AG09319 (cell line): ENCODE results near the gene PEAR1.

ENCODE experiments used
- DNase-seq: peaks from one replicate; pipeline ENCODE4 v3.0.0-alpha.2; 2010; ENCODE audit warnings: low read depth; ENCODE audit errors: extremely low read depth
- TF ChIP-seq, protein P1 (sequence below): IDR thresholded peaks from 2 replicates; pipeline ENCODE4 v1.5.1; 2011; ENCODE audit warnings: low read depth, mild to moderate bottlenecking, inconsistent platforms, low read length, moderate library complexity

Gene PEAR1, protein sequence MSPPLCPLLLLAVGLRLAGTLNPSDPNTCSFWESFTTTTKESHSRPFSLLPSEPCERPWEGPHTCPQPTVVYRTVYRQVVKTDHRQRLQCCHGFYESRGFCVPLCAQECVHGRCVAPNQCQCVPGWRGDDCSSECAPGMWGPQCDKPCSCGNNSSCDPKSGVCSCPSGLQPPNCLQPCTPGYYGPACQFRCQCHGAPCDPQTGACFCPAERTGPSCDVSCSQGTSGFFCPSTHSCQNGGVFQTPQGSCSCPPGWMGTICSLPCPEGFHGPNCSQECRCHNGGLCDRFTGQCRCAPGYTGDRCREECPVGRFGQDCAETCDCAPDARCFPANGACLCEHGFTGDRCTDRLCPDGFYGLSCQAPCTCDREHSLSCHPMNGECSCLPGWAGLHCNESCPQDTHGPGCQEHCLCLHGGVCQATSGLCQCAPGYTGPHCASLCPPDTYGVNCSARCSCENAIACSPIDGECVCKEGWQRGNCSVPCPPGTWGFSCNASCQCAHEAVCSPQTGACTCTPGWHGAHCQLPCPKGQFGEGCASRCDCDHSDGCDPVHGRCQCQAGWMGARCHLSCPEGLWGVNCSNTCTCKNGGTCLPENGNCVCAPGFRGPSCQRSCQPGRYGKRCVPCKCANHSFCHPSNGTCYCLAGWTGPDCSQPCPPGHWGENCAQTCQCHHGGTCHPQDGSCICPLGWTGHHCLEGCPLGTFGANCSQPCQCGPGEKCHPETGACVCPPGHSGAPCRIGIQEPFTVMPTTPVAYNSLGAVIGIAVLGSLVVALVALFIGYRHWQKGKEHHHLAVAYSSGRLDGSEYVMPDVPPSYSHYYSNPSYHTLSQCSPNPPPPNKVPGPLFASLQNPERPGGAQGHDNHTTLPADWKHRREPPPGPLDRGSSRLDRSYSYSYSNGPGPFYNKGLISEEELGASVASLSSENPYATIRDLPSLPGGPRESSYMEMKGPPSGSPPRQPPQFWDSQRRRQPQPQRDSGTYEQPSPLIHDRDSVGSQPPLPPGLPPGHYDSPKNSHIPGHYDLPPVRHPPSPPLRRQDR

DNA sequence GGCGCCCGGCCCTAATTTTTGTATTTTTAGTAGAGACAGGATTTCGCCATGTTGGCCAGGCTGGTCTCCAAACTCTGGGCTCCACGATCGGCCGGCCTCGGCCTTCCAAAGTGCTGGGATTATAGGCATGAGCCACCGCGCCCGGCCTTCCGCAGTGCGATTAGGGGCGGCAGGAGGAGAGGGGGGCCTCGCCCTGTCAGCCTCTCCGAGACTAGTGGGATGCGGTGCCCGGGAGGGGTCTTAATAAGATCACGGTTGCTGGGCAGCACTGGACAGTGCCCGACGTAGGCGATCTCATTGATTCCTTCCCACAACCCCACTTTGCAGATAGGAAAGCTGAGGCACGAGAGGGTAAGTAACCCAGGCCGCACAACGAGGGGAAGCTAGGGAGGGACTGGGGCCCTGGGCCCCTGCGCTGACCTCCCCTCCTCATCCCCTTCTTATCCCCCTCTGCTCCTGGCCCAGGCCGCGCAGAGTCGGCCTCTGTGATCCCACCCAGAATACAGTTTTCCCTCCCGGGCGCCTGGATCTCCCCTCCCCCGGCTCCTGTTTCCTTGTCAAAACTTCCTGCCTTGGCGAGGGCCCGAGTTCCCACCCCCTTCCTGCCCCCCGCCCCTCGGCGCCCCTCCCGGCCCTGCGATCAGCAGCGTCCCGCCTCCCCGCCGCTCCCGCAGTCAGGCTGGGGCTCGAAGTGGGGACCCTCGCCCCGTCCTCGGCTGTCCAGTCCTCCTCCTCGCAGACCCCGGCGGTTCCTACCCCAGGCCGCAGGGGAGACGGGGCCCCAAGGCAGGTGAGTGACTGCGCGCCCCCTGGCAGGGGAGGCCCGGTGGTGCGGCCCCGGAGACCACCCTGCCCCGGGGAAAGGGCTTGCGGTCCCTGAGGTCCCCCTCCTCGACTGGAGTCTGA is at the start of gene PEAR1:
TSS of gene PEAR1 (plus strand) at position 671 of the 906 bp plus-strand sequence. CDS start 10,209 bp downstream, outside the sequence.
- TF ChIP-seq, protein P1, sequence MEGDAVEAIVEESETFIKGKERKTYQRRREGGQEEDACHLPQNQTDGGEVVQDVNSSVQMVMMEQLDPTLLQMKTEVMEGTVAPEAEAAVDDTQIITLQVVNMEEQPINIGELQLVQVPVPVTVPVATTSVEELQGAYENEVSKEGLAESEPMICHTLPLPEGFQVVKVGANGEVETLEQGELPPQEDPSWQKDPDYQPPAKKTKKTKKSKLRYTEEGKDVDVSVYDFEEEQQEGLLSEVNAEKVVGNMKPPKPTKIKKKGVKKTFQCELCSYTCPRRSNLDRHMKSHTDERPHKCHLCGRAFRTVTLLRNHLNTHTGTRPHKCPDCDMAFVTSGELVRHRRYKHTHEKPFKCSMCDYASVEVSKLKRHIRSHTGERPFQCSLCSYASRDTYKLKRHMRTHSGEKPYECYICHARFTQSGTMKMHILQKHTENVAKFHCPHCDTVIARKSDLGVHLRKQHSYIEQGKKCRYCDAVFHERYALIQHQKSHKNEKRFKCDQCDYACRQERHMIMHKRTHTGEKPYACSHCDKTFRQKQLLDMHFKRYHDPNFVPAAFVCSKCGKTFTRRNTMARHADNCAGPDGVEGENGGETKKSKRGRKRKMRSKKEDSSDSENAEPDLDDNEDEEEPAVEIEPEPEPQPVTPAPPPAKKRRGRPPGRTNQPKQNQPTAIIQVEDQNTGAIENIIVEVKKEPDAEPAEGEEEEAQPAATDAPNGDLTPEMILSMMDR: no peak
- DNase-seq: no peak

DNA sequence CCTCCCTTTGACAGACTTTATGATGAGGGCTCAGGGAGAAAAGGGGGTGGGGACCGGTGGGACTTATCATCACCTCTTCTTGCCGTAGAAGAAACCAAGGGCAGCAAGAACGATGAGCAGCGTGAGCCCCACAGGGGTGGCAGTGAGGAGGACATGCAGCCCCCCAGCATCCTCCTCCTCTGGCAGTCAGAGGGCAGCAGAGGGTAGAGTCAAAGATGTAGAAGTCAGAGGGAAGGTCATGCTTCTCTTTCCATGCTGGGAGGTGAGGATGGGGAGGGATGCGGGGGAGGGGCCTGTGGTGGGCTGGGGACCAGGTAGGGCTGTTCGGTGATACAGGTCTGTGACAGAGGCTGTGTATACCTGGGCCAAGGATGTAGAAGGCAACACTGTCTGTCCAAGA is 49.4 kb upstream of the PEAR1 start:
- DNase-seq: no peak
- TF ChIP-seq, protein P1: no peak

DNA sequence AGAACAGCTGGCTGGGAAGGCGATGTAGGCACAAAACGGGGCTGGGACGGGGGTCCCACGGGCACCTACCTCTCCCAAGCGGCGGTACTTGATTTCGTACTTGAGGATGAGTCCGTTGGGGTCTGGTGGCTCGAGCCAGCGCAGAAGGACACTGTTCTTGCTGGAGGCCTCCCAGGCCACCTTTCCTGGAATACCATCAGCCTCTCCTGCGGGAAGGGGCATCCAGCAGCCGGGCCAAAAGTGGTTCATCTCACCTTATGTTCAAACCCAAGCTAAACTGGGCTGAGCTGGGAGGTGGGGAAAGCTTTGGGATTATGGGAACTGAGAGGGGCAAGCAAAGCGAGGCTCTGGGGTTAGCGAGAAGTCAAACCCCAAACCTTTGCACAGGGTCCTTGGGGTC is 48.9 kb upstream of the PEAR1 start:
- TF ChIP-seq, protein P1: no peak

DNA sequence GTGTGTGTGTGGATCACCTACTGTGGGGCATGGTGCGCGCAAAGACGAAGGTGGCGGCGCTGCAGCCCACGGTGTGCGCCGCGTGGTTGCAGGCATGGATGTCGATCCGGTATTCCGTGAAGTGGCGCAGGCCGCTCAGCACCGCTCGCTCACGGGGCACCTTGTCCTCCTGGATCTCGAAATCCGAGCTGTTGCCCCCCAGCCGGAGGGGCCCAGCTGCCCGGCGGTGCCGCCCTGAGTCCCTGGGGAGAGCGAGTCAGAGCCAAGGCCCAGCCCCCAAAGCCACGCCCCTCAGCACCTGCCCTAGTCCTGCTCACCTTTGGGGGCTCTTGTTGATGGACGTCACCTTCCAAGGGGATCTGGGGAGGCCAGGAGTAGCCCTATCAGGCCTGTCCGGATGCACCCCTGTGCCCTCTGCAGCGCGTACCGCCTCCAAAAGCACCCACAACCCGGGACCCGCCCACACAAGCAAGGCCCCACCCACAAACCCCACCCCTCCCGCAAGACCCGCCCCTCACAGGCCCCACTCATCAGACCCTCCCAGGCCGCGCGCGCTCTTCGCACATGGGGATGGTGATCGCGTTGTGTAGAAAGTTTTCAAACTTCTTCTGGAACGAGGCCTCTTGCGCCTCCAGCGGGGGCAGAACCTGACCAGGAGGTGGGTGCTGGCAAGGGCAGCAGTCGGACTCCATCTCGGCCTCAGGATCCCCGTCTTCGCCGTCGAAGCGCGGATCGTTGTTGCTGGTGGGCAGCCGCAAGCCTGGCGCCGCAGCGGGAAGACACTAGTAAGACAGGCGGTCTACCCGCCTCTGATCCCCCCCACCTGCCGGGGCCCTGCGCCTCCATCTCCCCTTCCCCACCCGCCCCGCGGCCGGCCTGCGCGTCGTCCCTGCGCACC is 48.2 kb upstream of the PEAR1 start:
- DNase-seq: no peak
- TF ChIP-seq, protein P1: no peak

More for the DNA sequence above, 48.9 kb upstream of the PEAR1 start:
- DNase-seq: no peak

DNA sequence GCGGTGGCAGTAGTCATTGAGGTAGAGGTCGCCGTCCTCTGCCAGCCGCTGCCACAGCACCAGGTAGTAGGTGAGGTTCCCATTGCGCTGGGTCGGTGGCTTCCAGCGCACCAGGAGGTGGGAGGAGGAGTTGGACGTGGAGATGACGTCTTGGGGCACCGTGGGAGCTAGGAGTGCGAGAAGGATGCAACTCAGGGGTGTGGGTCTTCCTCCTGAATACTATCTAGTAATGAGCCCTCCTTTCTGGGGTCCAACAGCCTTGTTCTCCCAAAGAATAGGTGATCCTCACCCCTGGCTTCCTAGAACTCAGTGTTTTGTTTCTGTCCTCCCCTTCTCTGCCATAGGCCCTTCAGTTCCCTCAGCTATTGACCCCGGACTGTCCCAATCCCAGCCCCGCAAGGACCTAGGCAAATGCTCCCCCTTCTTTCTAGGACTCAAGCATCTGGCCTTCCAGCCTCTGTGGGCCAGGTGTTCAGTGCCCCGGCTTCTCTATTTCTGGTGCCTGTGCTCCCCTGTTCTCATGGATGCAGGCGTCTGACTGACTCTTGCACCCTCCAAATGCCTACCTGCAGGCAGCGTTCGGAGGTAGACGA is 47.5 kb upstream of the PEAR1 start:
- no peak for DNase-seq

More for the DNA sequence above, 47.5 kb upstream of the PEAR1 start:
- TF ChIP-seq, protein P1: no peak
